Pancreas (tissue), 10 donors: Measurements from ENCODE around the gene TM9SF1. TPM values are rescaled to one million over a fixed set of nuclear protein-coding genes. Genes with fewer than 3 reads are reported as not detected.

Source experiments
- ATAC-seq, 4 donors: fragments of 200-7000 bp; cut with Tn5 transposase; one replicate each; pipeline versions ENCODE4 v1.8.0 to v1.9.1; 2020; ENCODE audit warnings: mild to moderate bottlenecking in 4 of 4, moderate library complexity in 4 of 4
- DNase-seq, 6 donors: peaks; one replicate each; pipeline ENCODE4 v3.0.0-alpha.2; 2020
- FAIRE-seq: peaks from 2 replicates; lab custom pipeline; 2012; peaks lifted over from hg19 to GRCh38; lab: Jason Lieb, UNC
- H3K27ac ChIP-seq, 4 donors: fragments of 200-600 bp; sonication (generic); 1 replicate in 3 of 4; 2 replicates in 1 of 4; pipeline versions ENCODE4 v1.5.0 to v1.8.0; 2020
- H3K27me3 ChIP-seq, 4 donors: fragments of 200-600 bp; one replicate each; pipeline ENCODE4 v1.8.0; 2021
- H3K36me3 ChIP-seq, 3 donors: fragments of 200-600 bp; sonication (generic) in 1 of 3; one replicate each; pipeline versions ENCODE4 v1.5.0 to v1.8.0; 2020 to 2021
- H3K4me1 ChIP-seq, 3 donors: fragments of 200-600 bp; one replicate each; pipeline ENCODE4 v1.8.0; 2021
- H3K4me3 ChIP-seq, 4 donors: fragments of 200-600 bp; sonication (generic) in 2 of 4; one replicate each; pipeline versions ENCODE4 v1.5.0 to v1.8.0; 2020 to 2021
- H3K9me3 ChIP-seq, 4 donors: fragments of 200-600 bp; one replicate each; pipeline ENCODE4 v1.8.0; 2021
- WGBS, 2 donors: extraction: QIAGEN DNeasy Blood & Tissue Kit; methylation state at CpG; one replicate each; pipeline ENCODE4 v1.1.7; 2013; 5-methylcytosine and 5-hydroxymethylcytosine counted together
- intact Hi-C, 3 donors: fragments of 100-400 bp; cut with DNase I; formaldehyde crosslinking; loops; one replicate each; pipeline versions ENCODE4 v1.11.1 to v1.14.2; 2022
- polyA plus RNA-seq, 2 donors: library from polyadenylated mRNA; stranded (reverse); fragments of 200-250 nt; gene quantifications; one replicate each; pipeline ENCODE4 v1.2.3, GENCODE V29; 2013
- total RNA-seq, 6 donors: library from RNA; stranded (reverse); fragmentation: NEBNext Ultra II Directional in 4 of 6; extraction: Animal tissue kit (Norgen Biotek cat#: 25700) in 4 of 6; gene quantifications; one replicate each; pipeline versions ENCODE4 v1.2.1 to v1.2.4, GENCODE V29; 2021 to 2023
- TF ChIP-seq, protein P1 (sequence below), 4 donors: fragments of 200-600 bp; sonication (generic) in 3 of 4; IDR thresholded peaks; one replicate each; pipeline versions ENCODE4 v1.5.0 to v1.8.0; 2021; ENCODE audit warnings: antibody characterized with exemption in 4 of 4
- donor health status: healthy with polysubstance abuse.
- donor health status: DM: no; HTN: no; CAD: no; lungs with moderate emphysema.
- donor health status: DM: no; HTN: no; CAD: no.
- donor health status: control.
- donor health status: control.
- donor health status: Bipolar disorder and iron deficiency.
- donor health status: DM: yes; HTN: yes; CAD: no.
- donor health status: DM: no; HTN: no; CAD: no.
- donor health status: DM: no; HTN: no; CAD: no.
- donor health status: DM: yes; HTN: yes; CAD: no.

TM9SF1 gene
- total and polyA plus RNA-seq, 8 donors: 20.5 to 46.8 (median 37.9) TPM

DNA sequence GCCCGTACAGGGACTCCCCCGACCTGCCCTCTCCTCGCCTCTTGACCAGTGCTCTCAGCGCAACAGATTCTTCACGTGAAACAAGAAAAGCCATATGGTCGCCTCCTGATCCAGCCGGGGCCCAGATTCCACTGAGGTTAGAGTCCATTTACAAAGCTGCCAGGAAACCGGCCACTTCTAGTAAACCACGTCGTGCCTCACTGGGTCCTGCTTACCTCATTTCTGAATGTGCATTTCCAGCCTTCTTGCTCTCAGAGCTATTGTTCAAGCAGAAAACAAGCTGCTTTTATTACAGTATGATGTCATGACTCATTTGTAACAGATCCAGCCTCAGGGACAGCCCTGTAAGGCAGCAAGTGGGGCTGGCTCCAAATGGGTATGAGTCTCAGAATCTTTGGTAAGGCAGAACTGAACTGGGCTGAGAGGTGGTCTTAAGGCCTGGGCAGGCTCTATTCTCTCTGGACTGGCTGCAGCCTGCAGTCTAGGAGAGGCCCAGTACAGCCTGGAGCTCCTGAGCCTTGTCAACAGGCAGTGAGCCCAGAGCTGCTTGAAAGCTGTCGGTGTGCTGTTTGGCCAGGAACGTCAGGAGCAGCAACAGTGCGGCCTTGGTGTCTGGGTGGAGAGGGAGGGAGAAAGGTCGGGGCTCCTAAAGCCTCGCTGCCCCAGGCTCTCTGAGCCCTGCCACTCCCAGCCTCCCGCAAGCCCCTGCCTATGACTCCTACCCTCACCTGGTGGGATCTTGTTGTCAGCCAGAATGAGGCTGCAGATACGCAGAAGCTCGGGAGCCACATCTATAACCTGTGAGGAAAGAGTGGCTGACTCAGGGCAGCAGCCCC is 15.1 kb downstream of the TM9SF1 start:
- FAIRE-seq: no peak
- 76 to 77% methylated on average over 18 of the region's 18 CpGs for WGBS, 2 donors
- Histone ChIP-seq H3K4me1 (no peaks in the 10 kb centered on the region), H3K4me3 (no peak overlapping the region), H3K36me3 (peaks cover 3 to 57% (median 43%) of the 10 kb centered on the region in 3 donors), H3K9me3 (no peaks in the 10 kb centered on the region), H3K27me3 (no peaks in the 10 kb centered on the region), H3K27ac (peak overlapping the region in 1 of 4 donors; percentile 63)
- ATAC-seq: peak in 3 of 4 donors; percentile 34 to 69 (median 51)
- DNase-seq: peak in 1 of 6 donors; percentile 49
- intact Hi-C loops: no loop called here
- TF ChIP-seq, protein P1, sequence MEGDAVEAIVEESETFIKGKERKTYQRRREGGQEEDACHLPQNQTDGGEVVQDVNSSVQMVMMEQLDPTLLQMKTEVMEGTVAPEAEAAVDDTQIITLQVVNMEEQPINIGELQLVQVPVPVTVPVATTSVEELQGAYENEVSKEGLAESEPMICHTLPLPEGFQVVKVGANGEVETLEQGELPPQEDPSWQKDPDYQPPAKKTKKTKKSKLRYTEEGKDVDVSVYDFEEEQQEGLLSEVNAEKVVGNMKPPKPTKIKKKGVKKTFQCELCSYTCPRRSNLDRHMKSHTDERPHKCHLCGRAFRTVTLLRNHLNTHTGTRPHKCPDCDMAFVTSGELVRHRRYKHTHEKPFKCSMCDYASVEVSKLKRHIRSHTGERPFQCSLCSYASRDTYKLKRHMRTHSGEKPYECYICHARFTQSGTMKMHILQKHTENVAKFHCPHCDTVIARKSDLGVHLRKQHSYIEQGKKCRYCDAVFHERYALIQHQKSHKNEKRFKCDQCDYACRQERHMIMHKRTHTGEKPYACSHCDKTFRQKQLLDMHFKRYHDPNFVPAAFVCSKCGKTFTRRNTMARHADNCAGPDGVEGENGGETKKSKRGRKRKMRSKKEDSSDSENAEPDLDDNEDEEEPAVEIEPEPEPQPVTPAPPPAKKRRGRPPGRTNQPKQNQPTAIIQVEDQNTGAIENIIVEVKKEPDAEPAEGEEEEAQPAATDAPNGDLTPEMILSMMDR (IDR thresholded peaks at IDR 0.05): no peak

GRCh38 chr14:24179294-24179960 is 15.8 kb downstream of the TM9SF1 start:
- H3K9me3 ChIP-seq: no peaks in the 10 kb centered on the region
- DNase-seq (peak in 1 of 6 donors; percentile 50), ATAC-seq (peak in 3 of 4 donors; percentile 5 to 19 (median 11)), FAIRE-seq (no peak)
- WGBS, 2 donors: 85 to 89% methylated on average over 14 of the region's 14 CpGs
- no peak overlapping the region for H3K4me3 ChIP-seq
- TF ChIP-seq, protein P1 (IDR thresholded peaks at IDR 0.05): no peak
- peak overlapping the region in 1 of 4 donors; percentile 50 for H3K27ac ChIP-seq
- peaks cover under 1 to 53% (median 37%) of the 10 kb centered on the region in 3 donors for H3K36me3 ChIP-seq
- H3K4me1 ChIP-seq: no peaks in the 10 kb centered on the region
- H3K27me3 ChIP-seq: no peaks in the 10 kb centered on the region
- intact Hi-C loops: no loop called here

GRCh38 chr14:24178399-24179178 is 16.7 kb downstream of the TM9SF1 start:
- no peak overlapping the region for H3K27ac ChIP-seq
- H3K4me3 ChIP-seq: no peak overlapping the region
- H3K9me3 ChIP-seq: no peaks in the 10 kb centered on the region
- intact Hi-C loops: no loop called here
- ATAC-seq: no peak
- WGBS, 2 donors: 90 to 91% methylated on average over 12 of the region's 12 CpGs
- TF ChIP-seq, protein P1 (IDR thresholded peaks at IDR 0.05): no peak
- H3K36me3 ChIP-seq: peaks cover 0 to 46% (median 29%) of the 10 kb centered on the region in 3 donors
- FAIRE-seq: no peak
- no peaks in the 10 kb centered on the region for H3K4me1 ChIP-seq
- H3K27me3 ChIP-seq: no peaks in the 10 kb centered on the region
- no peak for DNase-seq

DNA sequence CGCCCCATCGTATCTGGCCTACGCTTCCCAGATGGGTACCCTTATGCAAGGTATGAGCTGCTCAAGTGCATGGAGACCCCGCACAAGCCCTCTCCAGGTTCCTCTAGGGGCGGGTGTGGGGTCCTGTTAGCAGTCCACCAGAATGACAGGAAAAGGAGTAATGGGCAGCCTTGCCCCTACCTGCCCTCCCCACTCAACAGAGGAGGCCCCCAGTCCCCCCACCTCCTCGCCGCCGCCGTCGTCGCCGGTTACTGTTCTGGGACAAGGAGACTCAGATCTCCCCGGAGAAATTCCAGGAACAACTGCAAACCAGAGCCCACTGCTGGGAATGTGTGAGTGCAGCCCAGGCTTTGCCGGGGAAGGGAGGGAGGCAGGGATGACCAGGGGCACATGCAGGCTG is 17.4 kb downstream of the TM9SF1 start:
- Histone ChIP-seq H3K4me3 (no peak overlapping the region), H3K36me3 (peaks cover 0 to 39% (median 24%) of the 10 kb centered on the region in 3 donors), H3K4me1 (no peaks in the 10 kb centered on the region), H3K27ac (no peak overlapping the region), H3K9me3 (no peaks in the 10 kb centered on the region), H3K27me3 (no peaks in the 10 kb centered on the region)
- TF ChIP-seq, protein P1 (IDR thresholded peaks at IDR 0.05): no peak
- ATAC-seq (no peak), DNase-seq (no peak), FAIRE-seq (no peak)
- intact Hi-C loops: no loop called here
- WGBS, 2 donors: 93 to 95% methylated on average over 14 of the region's 14 CpGs
